SIG-M5 (cell line): ENCODE measurements around the gene CAMSAP2.

ENCODE experiments used
- DNase-seq: peaks from one replicate; lab custom pipeline; 2025; lab: John Stamatoyannopoulos, UW

Gene CAMSAP2

GRCh38 chr1:200738327-200738948 is at the start of gene CAMSAP2:
Gene CAMSAP2, plus strand, starts transcription at chr1:200738893. Its CDS starts 935 bp downstream, at chr1:200739828.
- DNase-seq: no peak

- no peak for DNase-seq
Measured at GRCh38 chr1:200692316-200692715, 46.4 kb upstream of the CAMSAP2 start.

- no peak for DNase-seq
Measured at GRCh38 chr1:200693327-200693726, 45.4 kb upstream of the CAMSAP2 start.

- no peak for DNase-seq
Measured at GRCh38 chr1:200694738-200695137, 44.0 kb upstream of the CAMSAP2 start.

- no peak for DNase-seq
Measured at GRCh38 chr1:200699871-200700270, 38.8 kb upstream of the CAMSAP2 start.

- no peak for DNase-seq
Measured at GRCh38 chr1:200704986-200705500, 33.6 kb upstream of the CAMSAP2 start.

GRCh38 chr1:200706111-200706814 is 32.4 kb upstream of the CAMSAP2 start:
- no peak for DNase-seq

GRCh38 chr1:200707116-200707515 is 31.6 kb upstream of the CAMSAP2 start:
- no peak for DNase-seq

- DNase-seq: no peak
Measured at GRCh38 chr1:200708161-200708560, 30.5 kb upstream of the CAMSAP2 start.

GRCh38 chr1:200708769-200709168 is 29.9 kb upstream of the CAMSAP2 start:
- DNase-seq: no peak

- DNase-seq: no peak
Measured at GRCh38 chr1:200710166-200710565, 28.5 kb upstream of the CAMSAP2 start.

- no peak for DNase-seq
Measured at GRCh38 chr1:200714504-200715187, 24.0 kb upstream of the CAMSAP2 start.

- no peak for DNase-seq
Measured at GRCh38 chr1:200720199-200720598, 18.5 kb upstream of the CAMSAP2 start.

GRCh38 chr1:200724064-200724463 is 14.6 kb upstream of the CAMSAP2 start:
- no peak for DNase-seq

- DNase-seq: no peak
Measured at GRCh38 chr1:200727257-200727656, 11.4 kb upstream of the CAMSAP2 start.

GRCh38 chr1:200729863-200730262 is 8.8 kb upstream of the CAMSAP2 start:
- no peak for DNase-seq

- DNase-seq: no peak
Measured at GRCh38 chr1:200731654-200732332, 6.9 kb upstream of the CAMSAP2 start.

GRCh38 chr1:200732438-200732837 is 6.3 kb upstream of the CAMSAP2 start:
- no peak for DNase-seq

- no peak for DNase-seq
Measured at GRCh38 chr1:200733907-200734306, 4.8 kb upstream of the CAMSAP2 start.

GRCh38 chr1:200737647-200738291 is 924 bp upstream of the CAMSAP2 start:
- no peak for DNase-seq

GRCh38 chr1:200738949-200739651 is 407 bp downstream of the CAMSAP2 start:
- DNase-seq: no peak
